ENCODE measurements around the gene CCND3.
"Not testable (repeated sequence)": the region's sequence is repeated elsewhere in the genome, so short reads cannot be mapped to it uniquely, and the experiment has no call there.

The CCND3 gene

GRCh38 chr6:41947581-41948220, 6.1 kb upstream of the CCND3 start:
- DNase-seq (ENCODE audit: low spot score) = no peak

GRCh38 chr6:41943456-41943855, 1.8 kb upstream of the CCND3 start:
- DNase-seq (ENCODE audit: low spot score) = no peak

- DNase-seq (ENCODE audit: low spot score) = not testable (repeated sequence)
These were observed 1.3 kb upstream of the CCND3 start for GRCh38 chr6:41942882-41943281.

- no peak for DNase-seq (ENCODE audit: low spot score)
These were observed 651 bp upstream of the CCND3 start for GRCh38 chr6:41942067-41942851.

GRCh38 chr6:41940759-41941279, 789 bp downstream of the CCND3 start:
- DNase-seq (ENCODE audit: low spot score) = no peak

GRCh38 chr6:41939848-41940758, 1.5 kb downstream of the CCND3 start:
- no peak for DNase-seq (ENCODE audit: low spot score)

- DNase-seq (ENCODE audit: low spot score) = no peak
These were observed 2.3 kb downstream of the CCND3 start for GRCh38 chr6:41939176-41939847.

GRCh38 chr6:41938590-41939175, 2.9 kb downstream of the CCND3 start:
- DNase-seq (ENCODE audit: low spot score) = no peak

GRCh38 chr6:41937861-41938574, 3.6 kb downstream of the CCND3 start:
- no peak for DNase-seq (ENCODE audit: low spot score)

- peak; percentile 8 for DNase-seq (ENCODE audit: low spot score)
These were observed 4.1 kb downstream of the CCND3 start for GRCh38 chr6:41937472-41937860.

- peak; percentile 91 for DNase-seq (ENCODE audit: low spot score)
These were observed 5.4 kb downstream of the CCND3 start for GRCh38 chr6:41936073-41936837.

- peak; percentile 22 for DNase-seq (ENCODE audit: low spot score)
These were observed 5.9 kb downstream of the CCND3 start for GRCh38 chr6:41935685-41936072.

GRCh38 chr6:41935193-41935574, 6.4 kb downstream of the CCND3 start:
- DNase-seq (ENCODE audit: low spot score) = peak; percentile 16

- no peak for DNase-seq (ENCODE audit: low spot score)
These were observed 7.1 kb downstream of the CCND3 start for GRCh38 chr6:41934278-41935192.

- no peak for DNase-seq (ENCODE audit: low spot score)
These were observed 9.2 kb downstream of the CCND3 start for GRCh38 chr6:41932378-41932777.

- DNase-seq (ENCODE audit: low spot score) = no peak
These were observed 9.8 kb downstream of the CCND3 start for GRCh38 chr6:41931792-41932191.

- DNase-seq (ENCODE audit: low spot score) = no peak
These were observed 11.7 kb downstream of the CCND3 start for GRCh38 chr6:41929924-41930323.

GRCh38 chr6:41927253-41927652, 14.4 kb downstream of the CCND3 start:
- DNase-seq (ENCODE audit: low spot score) = no peak

- DNase-seq (ENCODE audit: low spot score) = no peak
These were observed 19.5 kb downstream of the CCND3 start for GRCh38 chr6:41922154-41922553.

Measured in cerebellar cortex (tissue), 1 donor.